SU-DHL-6 (cell line): ENCODE results near the gene DYNLT2.

Experiments used
- EZH2phosphoT487 ChIP-seq: fragments of 200-600 bp; sonication (generic), shearing (Covaris generic); conservative IDR thresholded peaks from 2 replicates; pipeline ENCODE4 v1.6.1; 2018; ENCODE audit warnings: mild to moderate bottlenecking, antibody characterized with exemption, low read length, moderate library complexity, mixed read lengths
- TF ChIP-seq, protein P1 (sequence below): fragments of 200-600 bp; sonication (generic); IDR thresholded peaks from one replicate; pipeline ENCODE4 v1.5.1; 2017; ENCODE audit warnings: antibody characterized with exemption, mild to moderate bottlenecking, low read length, moderate library complexity; ENCODE audit not compliant: insufficient read depth, poor library complexity, severe bottlenecking

- TF ChIP-seq, protein P1, sequence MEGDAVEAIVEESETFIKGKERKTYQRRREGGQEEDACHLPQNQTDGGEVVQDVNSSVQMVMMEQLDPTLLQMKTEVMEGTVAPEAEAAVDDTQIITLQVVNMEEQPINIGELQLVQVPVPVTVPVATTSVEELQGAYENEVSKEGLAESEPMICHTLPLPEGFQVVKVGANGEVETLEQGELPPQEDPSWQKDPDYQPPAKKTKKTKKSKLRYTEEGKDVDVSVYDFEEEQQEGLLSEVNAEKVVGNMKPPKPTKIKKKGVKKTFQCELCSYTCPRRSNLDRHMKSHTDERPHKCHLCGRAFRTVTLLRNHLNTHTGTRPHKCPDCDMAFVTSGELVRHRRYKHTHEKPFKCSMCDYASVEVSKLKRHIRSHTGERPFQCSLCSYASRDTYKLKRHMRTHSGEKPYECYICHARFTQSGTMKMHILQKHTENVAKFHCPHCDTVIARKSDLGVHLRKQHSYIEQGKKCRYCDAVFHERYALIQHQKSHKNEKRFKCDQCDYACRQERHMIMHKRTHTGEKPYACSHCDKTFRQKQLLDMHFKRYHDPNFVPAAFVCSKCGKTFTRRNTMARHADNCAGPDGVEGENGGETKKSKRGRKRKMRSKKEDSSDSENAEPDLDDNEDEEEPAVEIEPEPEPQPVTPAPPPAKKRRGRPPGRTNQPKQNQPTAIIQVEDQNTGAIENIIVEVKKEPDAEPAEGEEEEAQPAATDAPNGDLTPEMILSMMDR = no peak
- TF ChIP-seq EZH2phosphoT487 = no peak
Observed at GRCh38 chr6:169701954-169702839, 49.2 kb downstream of the DYNLT2 start, which contains the start of the genes C6orf120 and WDR27.
